ENCODE measurements around the gene FZD4.

DNA sequence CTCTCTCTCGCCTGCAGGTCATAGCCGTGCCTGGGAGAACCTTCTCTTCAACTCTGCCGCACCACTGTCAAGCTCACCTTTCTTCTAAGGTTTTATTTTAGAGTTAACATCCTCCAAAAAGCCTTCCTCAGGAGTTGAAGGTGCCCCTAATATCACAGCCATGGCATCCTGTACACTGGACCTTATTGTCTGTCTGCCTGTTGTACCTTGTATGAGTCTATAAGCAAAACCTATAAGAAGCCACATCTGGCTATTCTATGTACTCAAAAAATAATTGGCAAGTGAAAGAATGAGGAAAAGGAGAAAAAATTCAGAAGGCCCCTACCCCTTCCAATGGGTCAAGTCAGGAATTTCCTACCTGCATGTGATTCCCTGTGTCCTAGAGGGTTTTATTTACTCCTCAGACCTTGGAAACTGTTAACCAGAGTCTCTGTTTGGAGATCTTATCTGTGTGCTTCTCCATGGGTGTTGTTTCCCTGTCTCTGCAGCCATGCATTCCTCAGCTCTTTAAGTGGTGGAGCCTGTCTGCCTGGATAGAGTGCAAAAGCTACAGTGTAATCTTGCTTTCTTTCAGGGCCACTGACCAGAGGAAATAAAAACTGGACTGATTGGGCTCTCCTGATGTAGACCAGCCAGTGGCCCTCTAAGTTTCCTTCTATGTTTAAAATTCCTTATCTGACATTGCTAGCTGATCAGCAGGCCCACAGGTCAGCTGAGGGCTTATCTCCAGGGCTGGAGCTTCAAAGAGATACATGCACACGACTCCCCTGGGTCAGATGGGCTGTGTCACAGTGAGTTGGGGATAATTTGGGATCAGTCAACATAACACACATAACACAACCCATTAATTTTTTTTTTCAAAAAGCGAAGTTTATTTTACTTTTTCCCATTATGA, 44.9 kb upstream of the FZD4 start:
- TF ChIP-seq CTCF (IDR thresholded peaks at IDR 0.05) (no peak), EZH2 (IDR thresholded peaks at IDR 0.05; ENCODE audit: borderline replicate concordance, insufficient read depth, low read depth, low read length, poor library complexity, severe bottlenecking) (no peak)

Measured in B cell (primary cell).